HG03095 (cell line): Measurements from ENCODE around the gene C11orf42.
"Not testable (repeated sequence)": the region's sequence is repeated elsewhere in the genome, so short reads cannot be mapped to it uniquely, and the experiment has no call there.

Experiments
- ATAC-seq: cut with Tn5 transposase; IDR thresholded peaks from one replicate; pipeline ENCODE4 v1.9.1; 2021; ENCODE audit warnings: moderate library complexity; ENCODE audit not compliant: unreplicated experiment

Gene C11orf42

DNA sequence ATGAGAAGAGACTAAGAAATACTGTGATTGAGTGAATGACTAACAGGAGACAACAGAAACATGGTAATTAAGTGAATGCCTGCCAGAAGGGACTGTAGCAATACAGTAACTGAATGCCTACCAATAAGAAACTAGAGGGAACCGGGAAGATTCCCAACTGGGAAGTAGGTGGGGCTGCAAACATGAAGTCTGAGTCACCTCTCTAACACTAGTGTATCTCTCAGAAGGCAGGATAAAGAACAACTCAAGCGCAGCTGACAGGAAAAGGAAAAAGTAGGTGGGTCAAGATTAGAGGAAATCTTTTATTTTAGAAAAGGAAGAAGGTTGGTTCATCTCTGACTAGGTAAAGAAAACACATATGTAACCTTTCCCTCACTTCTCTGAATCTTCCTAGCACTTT lies 14.0 kb downstream of the C11orf42 start:
- ATAC-seq, result no peak

DNA sequence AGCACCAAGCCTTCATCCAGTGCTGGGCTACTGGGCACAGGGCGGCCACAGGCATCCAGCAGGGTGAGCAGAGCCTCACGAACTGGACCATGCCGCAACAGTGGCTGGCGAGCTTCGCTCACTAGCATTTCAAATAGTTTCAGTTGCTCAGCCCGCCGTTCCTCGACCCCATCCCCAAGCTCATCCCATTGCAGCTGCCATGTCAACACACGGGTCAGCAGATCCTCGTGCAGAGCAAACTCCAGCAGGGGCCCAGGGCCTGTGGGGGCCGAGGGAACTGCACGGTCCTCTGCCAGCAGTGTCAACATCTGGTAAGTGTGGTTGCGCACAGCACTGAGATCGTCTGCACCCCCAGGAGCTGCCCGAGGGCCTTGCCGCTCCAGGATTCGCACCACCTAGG lies 18.5 kb downstream of the C11orf42 start:
- no peak for ATAC-seq

- ATAC-seq, result no peak
Measured at GRCh38 chr11:6224421-6224820, 19.1 kb downstream of the C11orf42 start.

- no peak for ATAC-seq
Measured at GRCh38 chr11:6225024-6225423, 19.7 kb downstream of the C11orf42 start.

DNA sequence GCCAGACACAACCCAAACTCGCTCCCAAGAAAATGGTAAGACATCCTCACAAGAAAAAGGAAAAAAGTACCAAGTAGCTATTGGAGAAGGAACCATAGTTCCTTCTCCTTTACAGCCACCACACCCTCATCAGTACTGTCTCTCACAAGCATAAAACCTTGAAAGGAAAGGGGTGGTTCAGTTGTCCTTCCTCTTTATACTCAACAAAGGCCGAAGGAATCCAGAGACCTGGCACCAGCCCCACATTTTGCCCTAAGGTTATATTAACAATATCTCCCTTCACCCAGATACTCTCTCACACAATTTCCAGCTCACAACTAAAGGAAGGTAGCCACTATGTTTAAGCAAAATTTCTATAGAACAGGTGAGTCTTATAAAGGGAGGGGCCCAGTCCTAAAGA lies 20.5 kb downstream of the C11orf42 start:
- ATAC-seq, result no peak

DNA sequence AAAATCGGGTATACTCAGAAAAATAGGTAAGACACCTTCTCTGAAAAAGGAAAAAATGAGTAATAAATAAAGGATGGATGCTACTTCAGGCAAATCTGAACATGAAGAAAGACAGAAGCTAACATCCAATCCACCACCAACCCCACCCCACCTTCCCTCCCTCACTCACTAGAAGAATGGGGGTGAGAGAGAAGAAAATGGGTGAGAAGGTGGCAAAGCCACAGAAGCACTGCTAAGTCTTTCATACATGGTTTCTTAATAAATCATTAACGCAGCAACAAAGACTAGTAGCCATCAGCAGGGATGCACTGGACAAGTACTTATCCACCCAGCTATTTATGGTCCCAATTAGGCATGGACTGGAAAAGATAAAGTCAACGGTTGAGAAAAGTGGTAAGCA lies 23.2 kb downstream of the C11orf42 start:
- ATAC-seq, result no peak

- ATAC-seq, result no peak
Measured at GRCh38 chr11:6229911-6230310, 24.6 kb downstream of the C11orf42 start.

DNA sequence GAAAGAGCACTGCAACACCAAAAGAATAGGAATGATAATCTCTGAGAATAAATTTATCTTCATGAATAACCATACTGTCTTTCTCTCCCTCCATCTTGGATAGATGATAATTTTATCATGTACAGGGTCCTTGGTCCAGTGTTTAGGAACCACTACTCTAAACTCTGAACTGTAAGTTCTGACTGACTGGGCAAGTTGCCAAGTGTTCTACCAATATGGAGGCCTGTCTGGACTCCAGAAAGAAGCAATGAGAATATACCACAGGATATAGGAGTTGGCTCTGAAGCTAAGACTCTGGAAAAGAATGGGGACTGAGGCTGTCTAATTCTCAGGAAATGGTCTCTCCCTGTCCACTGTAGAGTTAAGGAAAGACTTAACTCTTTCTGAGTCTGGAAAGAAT lies 27.5 kb downstream of the C11orf42 start:
- no peak for ATAC-seq

GRCh38 chr11:6233984-6234386 lies 28.6 kb downstream of the C11orf42 start:
- no peak for ATAC-seq

- peak; percentile 95 for ATAC-seq
Measured at GRCh38 chr11:6234387-6235107, 29.2 kb downstream of the C11orf42 start, which contains the start of gene FHIP1B. Gene FHIP1B (minus strand): TSS chr11:6234636. CDS start chr11:6224516, 10,120 bp downstream.

GRCh38 chr11:6237266-6237665 lies 31.9 kb downstream of the C11orf42 start:
- no peak for ATAC-seq

- no peak for ATAC-seq
Measured at GRCh38 chr11:6237761-6238302, 32.5 kb downstream of the C11orf42 start.

GRCh38 chr11:6238902-6239301 lies 33.5 kb downstream of the C11orf42 start, which contains the start of gene CNGA4:
Gene CNGA4 (plus strand): TSS chr11:6239089. CDS start chr11:6239207, 118 bp downstream.
- ATAC-seq, result no peak

DNA sequence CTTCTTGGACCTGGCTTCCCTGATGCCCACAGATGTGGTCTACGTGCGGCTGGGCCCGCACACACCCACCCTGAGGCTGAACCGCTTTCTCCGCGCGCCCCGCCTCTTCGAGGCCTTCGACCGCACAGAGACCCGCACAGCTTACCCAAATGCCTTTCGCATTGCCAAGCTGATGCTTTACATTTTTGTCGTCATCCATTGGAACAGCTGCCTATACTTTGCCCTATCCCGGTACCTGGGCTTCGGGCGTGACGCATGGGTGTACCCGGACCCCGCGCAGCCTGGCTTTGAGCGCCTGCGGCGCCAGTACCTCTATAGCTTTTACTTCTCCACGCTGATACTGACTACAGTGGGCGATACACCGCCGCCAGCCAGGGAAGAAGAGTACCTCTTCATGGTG lies 34.8 kb downstream of the C11orf42 start:
- ATAC-seq, result no peak

DNA sequence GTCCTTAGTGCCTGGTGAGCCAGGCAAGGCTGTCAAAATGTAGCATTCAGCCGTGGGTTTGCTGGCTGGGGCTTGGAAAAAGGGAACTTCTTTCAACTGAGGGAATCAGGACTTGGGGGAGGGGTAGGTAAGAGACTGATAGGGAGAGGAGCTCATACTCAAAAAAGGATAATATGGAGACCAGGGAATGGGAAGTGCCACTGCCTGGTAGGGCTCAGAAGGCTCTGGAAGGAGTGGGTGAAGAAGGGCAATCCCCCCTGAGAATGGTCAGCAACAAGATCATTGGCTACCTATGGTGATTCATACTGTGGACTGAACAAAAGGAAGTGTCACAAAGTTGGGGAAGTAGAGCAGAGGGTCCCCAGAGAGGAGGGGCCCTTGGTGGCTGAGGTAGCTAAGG lies 35.4 kb downstream of the C11orf42 start:
- ATAC-seq, result no peak

DNA sequence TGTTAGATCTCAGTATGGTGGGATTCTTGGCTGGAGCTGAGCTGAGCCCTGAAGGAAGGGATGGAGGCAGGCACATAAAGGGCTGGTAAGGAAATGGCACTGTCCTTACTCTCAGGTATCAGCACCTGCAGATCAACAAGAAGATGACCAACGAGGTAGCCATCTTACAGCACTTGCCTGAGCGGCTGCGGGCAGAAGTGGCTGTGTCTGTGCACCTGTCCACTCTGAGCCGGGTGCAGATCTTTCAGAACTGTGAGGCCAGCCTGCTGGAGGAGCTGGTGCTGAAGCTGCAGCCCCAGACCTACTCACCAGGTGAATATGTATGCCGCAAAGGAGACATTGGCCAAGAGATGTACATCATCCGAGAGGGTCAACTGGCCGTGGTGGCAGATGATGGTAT lies 36.0 kb downstream of the C11orf42 start:
- no peak for ATAC-seq

DNA sequence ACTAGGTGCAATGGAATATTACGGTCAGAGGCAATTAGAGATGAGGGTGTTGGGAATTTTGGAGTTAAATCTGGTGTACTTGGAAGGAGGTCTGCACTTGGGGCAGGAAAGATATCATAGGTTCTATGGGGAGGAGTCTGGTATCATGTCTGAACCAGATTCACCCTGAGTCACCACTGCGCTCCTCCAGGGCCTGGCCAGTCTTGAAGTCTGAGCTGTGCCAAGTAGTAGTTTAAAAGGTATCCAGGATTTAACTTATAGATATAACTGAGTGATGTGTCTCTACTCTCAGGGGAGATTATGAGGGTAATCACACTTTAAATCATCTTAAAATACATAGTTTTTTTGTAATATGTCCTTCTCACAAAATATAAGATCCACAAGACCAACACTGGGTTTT lies 40.2 kb downstream of the C11orf42 start:
- ATAC-seq, result no peak

- ATAC-seq, result no peak
Measured at GRCh38 chr11:6248248-6248647, 42.9 kb downstream of the C11orf42 start.

- ATAC-seq, result not testable (repeated sequence)
Measured at GRCh38 chr11:6248897-6249296, 43.5 kb downstream of the C11orf42 start.

DNA sequence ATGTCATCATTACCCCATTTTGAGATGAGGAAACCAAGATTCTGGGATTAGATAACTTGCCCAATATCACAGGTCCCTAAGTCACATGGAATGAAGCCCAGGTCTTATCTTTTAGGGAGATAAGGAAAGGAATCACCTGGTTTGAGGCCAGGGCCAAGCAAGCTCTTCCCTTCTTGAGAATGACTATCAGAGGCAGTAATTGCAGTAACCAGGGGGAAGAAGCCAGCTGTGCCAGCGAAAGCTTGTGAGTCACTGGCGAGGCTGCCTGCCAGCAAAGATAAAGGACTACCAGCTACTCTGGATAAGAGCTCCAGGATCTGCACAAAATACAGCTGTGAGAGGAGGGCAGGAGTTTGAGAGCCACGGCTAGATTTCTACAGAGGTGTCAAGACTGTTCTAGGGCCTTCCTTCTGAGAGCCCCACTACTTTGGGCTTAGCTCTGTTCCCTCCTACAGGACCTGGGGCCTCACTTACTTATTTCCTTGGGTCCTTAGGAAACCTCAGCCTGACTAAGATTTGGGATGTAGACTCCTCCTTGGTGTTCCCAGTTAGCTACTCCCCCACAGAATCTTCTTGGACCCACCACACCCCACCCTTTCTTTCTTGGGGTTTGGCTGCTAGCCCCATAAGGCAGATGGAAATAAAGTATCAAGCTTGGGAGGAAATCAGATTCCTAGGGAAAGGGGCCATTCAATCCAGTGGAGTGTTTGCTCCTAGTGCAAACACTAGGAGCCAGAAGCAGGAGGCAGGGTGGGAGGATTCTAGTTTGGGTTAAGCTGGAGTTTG lies 44.6 kb downstream of the C11orf42 start:
- no peak for ATAC-seq

- ATAC-seq, result peak; percentile 59
Measured at GRCh38 chr11:6251120-6251733, 45.9 kb downstream of the C11orf42 start.
